Nasal cavity respiratory epithelium epithelial cell of viscerocranial mucosa (primary cell): ENCODE measurements around the gene ZNF141. TPM values are rescaled to one million over a fixed set of nuclear protein-coding genes. Genes with fewer than 3 reads are reported as not detected.

Source experiments
- total RNA-seq: library from RNA; depleted of rRNA; stranded (reverse); fragments of >200 nt; gene quantifications from 2 replicates; pipeline ENCODE4 v1.2.3, GENCODE V29; 2014

ZNF141 gene
- total RNA-seq: 5.1 and 10.5 TPM in 2 replicates

DNA sequence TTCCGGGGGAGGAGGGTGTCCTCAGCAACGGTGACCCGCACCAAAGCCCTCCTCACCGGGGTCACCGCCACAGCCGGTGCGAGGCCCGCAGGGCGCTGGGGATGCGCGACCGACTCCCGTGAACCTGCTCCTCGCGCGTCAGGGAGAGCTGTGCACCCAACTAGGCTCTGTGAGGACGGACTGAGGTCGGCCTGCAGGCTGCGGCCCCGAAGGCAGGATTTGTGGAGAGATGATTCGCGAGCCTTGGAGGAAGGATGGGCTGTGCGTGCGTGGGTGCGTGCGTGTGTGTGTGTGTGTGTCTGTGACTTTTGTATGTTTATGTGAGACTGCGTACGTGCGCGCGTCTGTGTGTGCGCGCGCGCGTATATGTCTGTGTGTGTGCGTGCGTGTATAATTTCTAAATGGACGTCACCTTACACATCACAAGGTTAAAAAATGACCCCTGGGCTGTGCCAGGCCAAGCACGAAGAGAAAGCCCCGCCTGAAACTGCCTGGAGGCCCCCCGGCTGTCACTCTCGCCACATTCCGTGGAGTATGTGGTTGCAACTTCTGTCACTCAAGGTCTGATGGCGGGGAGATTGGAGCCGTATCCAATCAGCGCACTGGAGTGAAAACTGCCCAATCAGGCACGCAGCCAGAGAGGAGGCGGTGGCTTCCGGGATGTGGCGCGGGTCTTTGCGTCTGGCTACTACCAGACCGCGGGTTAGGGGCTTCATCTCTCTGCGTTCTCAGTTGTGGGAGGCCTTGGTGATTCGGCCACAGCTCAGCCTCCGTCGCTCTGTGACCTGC lies at the start of gene ZNF141:
ZNF141 (plus strand) TSS at position 672 of the 789 bp plus-strand sequence. CDS start 170 bp downstream, outside the sequence.

DNA sequence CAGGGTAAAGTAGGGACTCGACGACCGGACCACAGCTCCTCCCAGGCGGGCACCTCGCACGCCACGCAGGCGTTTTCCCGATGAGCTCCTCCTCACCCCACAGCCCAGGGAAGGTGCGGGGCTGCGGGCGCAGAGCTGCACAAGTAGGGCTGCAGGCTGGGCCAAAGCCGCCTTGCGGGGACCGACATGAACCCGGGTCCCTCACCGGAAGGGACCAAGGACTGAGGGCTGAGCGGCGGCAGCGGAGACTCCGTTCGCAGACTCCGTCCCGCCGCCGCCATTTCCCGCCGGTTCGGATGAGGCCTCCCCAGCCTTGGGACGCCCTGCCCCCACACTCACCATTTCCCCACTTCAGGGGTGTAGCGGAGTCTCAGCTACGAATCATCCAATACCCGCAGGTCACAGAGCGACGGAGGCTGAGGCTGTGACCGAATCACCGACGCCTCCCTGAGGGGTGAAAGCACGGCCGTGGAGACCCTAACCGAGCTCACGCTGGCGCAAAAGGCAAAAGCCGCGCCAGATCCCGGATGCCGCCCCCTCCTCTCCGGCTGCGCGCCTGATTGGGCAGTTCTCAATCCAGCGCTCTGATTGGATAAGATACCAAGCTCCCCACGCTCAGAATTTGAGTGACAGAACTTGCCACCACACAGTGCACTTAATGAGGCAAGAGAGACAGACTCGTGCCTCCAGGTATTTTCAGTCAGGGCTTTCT lies 32.5 kb upstream of the ZNF141 start, which contains the start of gene ZNF732:
ZNF732 (minus strand) TSS at position 506 of the 712 bp plus-strand sequence; CDS start at position 342, 164 bp downstream.

Other genes with a start within 250 kb of the ZNF141 start
- gene ZNF718, start 213.3 kb upstream of the ZNF141 start, total RNA-seq: 9.8 and 11.6 TPM in 2 replicates
- gene ZNF732, start 32.3 kb upstream of the ZNF141 start, total RNA-seq: 0.68 and 1.8 TPM in 2 replicates
- gene ZNF721, start 161.3 kb downstream of the ZNF141 start, total RNA-seq: 21.9 and 42.9 TPM in 2 replicates
- 45.8 and 74.4 TPM in 2 replicates for gene PIGG, start 161.4 kb downstream of the ZNF141 start, total RNA-seq
- not detected in 2 replicates for gene TMEM271, start 238.5 kb downstream of the ZNF141 start, total RNA-seq